Esophagus mucosa (tissue), 1 donor: ENCODE results near the gene LPAR2. TPM values are rescaled to one million over a fixed set of nuclear protein-coding genes. Genes with fewer than 3 reads are reported as not detected.
"Not testable (repeated sequence)": the region's sequence is repeated elsewhere in the genome, so short reads cannot be mapped to it uniquely, and the experiment has no call there.

Source experiments
- ATAC-seq: fragments of 200-7000 bp; cut with Tn5 transposase; one replicate; pipeline ENCODE4 v1.9.1; 2020
- total RNA-seq: library from RNA; stranded (reverse); gene quantifications from one replicate; pipeline ENCODE4 v1.2.4, GENCODE V29; 2023
- donor health status: DM: yes; HTN: yes; CAD: no.

Gene LPAR2
- total RNA-seq, 1 donor from 2014 or later = 7.6 TPM

GRCh38 chr19:19630426-19630825 is 2.4 kb upstream of the LPAR2 start:
- no peak for ATAC-seq

GRCh38 chr19:19630062-19630414 is 2.0 kb upstream of the LPAR2 start:
- ATAC-seq = no peak

- ATAC-seq = peak; percentile 80
Observed at GRCh38 chr19:19628501-19629134, 598 bp upstream of the LPAR2 start.

- no peak for ATAC-seq
Observed at GRCh38 chr19:19626516-19627472, 1.2 kb downstream of the LPAR2 start.

GRCh38 chr19:19624032-19624570 is 3.9 kb downstream of the LPAR2 start:
- ATAC-seq = no peak

GRCh38 chr19:19623383-19623782 is 4.6 kb downstream of the LPAR2 start:
- ATAC-seq = no peak

- ATAC-seq = no peak
Observed at GRCh38 chr19:19619849-19620210, 8.2 kb downstream of the LPAR2 start.

- no peak for ATAC-seq
Observed at GRCh38 chr19:19619181-19619848, 8.7 kb downstream of the LPAR2 start.

- peak; percentile 96 for ATAC-seq
Observed at GRCh38 chr19:19618219-19619051, 9.6 kb downstream of the LPAR2 start, which contains the start of gene PBX4. Gene PBX4, minus strand, starts transcription at chr19:19618687. Its CDS starts 58 bp downstream, at chr19:19618629.

- ATAC-seq = peak; percentile 36
Observed at GRCh38 chr19:19615086-19615485, 12.9 kb downstream of the LPAR2 start.

- ATAC-seq = peak; percentile 63
Observed at GRCh38 chr19:19613506-19613905, 14.5 kb downstream of the LPAR2 start.

GRCh38 chr19:19610376-19611202 is 17.4 kb downstream of the LPAR2 start:
- ATAC-seq = no peak

GRCh38 chr19:19606686-19607085 is 21.3 kb downstream of the LPAR2 start:
- not testable (repeated sequence) for ATAC-seq

GRCh38 chr19:19606021-19606420 is 22.0 kb downstream of the LPAR2 start:
- ATAC-seq = peak; percentile 95

GRCh38 chr19:19602713-19603324 is 25.2 kb downstream of the LPAR2 start:
- ATAC-seq = peak; percentile 15

- peak; percentile 69 for ATAC-seq
Observed at GRCh38 chr19:19602136-19602712, 25.8 kb downstream of the LPAR2 start.

GRCh38 chr19:19600793-19601330 is 27.2 kb downstream of the LPAR2 start:
- no peak for ATAC-seq

GRCh38 chr19:19598728-19599451 is 29.1 kb downstream of the LPAR2 start:
- peak; percentile 44 for ATAC-seq

GRCh38 chr19:19597809-19598306 is 30.2 kb downstream of the LPAR2 start:
- ATAC-seq = no peak
